GM12874 (cell line): ENCODE data around the gene SYNPO2.

Experiments used
- TF ChIP-seq, protein P1 (sequence below): IDR thresholded peaks from 2 replicates; pipeline ENCODE4 v1.5.1; 2011; ENCODE audit warnings: low read depth, mild to moderate bottlenecking, control low read depth, low read length, moderate library complexity; ENCODE audit not compliant: insufficient read depth

Gene SYNPO2

DNA sequence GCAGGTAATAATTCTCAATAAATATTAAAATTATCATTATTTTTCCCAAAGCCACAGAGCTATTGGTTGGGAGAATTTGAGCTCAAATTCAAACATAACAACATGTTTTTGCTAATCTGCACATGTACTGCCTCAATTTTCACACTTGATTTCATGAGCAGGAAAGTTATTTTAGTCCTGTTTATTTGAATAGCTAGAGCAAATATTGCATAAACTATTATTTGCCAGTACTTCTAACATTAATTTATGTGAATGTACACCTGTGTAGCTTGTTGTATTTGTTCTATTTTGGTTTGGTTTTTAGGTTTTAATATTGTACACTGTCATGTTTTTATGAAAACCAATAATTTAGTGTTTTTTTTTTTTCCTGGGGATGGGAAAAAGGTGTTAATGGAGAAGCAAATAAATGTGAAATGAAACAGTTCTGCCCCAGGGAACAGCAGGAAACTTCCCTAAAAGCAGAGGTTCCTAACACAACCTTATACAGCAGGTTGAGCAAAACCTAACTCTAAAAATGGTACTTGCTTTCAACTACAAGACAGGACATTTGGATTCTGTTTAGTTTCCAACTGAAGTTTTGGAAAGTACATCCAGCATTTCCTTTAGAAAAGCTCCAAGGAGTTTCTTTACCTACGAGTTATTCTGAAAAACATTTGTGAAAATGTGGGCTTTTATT is 99.4 kb downstream of the SYNPO2 start:
- TF ChIP-seq, protein P1, sequence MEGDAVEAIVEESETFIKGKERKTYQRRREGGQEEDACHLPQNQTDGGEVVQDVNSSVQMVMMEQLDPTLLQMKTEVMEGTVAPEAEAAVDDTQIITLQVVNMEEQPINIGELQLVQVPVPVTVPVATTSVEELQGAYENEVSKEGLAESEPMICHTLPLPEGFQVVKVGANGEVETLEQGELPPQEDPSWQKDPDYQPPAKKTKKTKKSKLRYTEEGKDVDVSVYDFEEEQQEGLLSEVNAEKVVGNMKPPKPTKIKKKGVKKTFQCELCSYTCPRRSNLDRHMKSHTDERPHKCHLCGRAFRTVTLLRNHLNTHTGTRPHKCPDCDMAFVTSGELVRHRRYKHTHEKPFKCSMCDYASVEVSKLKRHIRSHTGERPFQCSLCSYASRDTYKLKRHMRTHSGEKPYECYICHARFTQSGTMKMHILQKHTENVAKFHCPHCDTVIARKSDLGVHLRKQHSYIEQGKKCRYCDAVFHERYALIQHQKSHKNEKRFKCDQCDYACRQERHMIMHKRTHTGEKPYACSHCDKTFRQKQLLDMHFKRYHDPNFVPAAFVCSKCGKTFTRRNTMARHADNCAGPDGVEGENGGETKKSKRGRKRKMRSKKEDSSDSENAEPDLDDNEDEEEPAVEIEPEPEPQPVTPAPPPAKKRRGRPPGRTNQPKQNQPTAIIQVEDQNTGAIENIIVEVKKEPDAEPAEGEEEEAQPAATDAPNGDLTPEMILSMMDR: no peak

DNA sequence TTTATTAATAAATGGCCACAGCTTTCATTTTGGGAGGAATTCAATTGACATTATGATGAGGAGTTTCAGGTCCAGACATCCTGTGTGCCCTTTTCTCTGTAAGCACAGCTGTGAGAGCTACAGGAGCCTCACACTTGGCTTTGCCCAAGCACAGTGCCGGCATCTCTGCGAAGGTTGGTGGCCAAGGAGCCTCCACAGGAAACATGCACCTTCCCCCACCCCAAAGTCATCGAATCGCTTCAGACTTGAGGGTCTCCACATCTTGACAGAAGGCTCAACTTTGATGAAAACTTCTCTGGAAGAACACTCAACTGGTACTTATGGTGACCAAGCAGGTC is 100.0 kb downstream of the SYNPO2 start:
- TF ChIP-seq, protein P1: no peak

DNA sequence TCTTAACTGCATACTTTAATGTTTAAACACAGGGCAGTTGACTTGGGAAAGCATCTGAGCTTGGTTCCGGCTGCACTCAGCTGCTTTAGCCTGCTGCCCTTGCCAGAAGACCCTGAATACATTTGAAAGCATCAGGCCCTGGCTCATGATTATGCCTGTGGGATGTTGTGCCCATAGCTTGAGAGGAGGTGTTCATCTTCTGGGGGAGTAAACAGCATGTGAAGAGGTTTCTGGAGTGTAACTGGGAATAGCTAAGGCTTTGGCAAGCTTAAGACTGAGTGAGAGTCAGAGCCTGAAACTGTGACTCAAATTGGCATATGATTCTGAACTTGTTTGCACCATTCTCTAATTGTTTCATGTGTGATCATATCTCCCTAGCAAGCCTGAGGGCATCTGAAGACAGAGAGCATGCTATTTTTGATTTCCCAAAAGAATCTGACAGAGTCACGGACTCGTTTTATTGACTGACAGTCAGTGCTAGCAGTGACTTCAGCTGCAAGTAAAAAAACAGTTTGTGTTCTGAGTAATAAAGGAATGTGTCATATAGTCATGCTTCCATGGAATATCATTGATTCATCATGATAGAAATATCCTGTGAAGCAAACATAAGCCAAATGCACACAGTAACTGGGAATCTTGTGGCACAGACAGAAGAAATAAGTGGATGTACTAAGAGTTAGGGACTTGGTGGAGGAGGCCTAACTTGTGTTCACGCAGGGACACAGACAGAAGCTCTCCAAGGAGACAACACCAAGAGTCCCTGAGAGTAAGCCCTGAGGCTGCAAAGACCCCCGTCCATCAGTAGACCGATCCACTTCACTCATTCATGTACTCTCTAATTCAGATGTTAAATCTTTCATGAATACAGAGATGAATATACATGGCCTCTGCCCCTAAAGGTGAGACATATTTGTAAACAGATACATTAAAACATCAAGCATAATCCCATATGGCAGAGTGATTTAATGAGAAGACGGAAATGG is 100.7 kb downstream of the SYNPO2 start:
- TF ChIP-seq, protein P1: no peak

DNA sequence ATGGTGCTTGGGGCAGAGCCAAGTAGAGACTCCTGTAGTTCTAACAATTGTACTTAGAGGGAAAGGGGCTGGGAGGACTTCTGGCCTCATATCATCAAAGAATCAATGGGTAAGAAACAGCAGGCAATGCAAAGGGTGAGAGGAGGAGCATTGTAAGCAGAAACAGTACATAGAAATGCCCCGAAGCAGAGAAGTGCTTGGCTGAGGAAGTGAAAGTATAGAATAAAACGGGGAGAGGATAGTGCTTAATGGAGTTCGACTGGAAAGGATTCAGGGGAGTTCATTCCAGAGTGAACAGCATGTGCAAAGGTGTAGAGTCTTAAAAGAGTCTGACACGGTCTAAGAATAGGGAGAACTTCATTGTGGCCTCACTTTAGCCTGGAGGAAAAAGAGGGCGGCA is 103.0 kb downstream of the SYNPO2 start:
- TF ChIP-seq, protein P1: no peak

DNA sequence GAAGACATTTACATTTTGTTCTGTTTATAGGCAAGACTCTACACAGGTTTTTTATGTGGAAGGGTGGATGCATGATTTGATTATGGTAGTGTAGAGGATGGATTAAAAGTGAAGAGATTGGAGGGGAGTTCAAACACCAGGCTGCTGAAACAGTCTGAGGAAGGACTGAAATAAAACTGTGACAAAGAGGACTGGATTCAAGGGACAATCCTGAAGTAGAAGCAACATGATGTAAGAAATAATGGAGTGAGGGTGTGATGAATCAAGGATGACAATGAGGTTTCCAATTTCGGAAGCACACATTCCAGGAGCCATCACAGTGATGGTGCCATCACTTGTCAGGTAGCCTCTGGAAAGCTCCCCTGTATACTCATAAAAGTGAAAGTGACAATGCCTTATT is 103.5 kb downstream of the SYNPO2 start:
- TF ChIP-seq, protein P1: no peak

DNA sequence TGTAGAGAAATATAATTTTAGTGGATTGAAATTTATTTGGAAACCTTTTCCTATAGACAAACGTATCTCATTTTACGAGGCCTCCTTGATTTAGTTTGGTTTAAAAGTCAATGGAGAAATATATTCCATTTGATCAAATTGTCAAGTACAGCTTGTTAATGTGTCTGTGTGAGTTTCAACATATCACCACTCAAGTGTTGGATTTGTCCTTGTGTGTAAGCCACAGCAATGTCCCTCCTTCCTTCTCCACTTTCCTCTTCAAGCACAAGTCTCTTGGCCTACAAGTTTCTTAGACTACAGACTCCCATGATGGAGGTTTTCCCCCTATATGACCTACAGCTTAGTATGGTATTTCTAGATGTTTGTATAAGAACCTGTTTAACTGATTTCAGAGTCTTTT is 104.7 kb downstream of the SYNPO2 start:
- TF ChIP-seq, protein P1: no peak

DNA sequence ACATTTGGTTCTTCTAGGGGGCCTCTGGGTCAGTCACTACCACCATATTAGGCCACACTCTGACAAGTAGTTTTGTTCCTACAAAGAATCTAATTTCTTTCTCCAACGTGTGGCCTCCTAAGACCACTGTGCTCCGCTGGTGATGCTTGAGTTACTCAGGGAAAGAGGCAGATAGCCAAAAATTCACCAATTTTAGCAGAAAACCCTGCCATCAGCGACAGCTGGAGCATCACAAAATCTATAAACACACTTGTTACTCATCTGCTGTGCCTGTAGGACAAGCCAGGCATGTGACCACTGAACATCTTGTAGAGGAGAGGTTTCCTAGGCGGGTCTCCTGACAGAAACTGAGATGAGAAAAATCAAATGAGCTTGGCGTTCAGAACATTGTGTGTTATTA is 105.4 kb downstream of the SYNPO2 start:
- TF ChIP-seq, protein P1: no peak
